Bronchial epithelial cell (primary cell): ENCODE measurements around the gene FEZ2. TPM values are rescaled to one million over a fixed set of nuclear protein-coding genes. Genes with fewer than 3 reads are reported as not detected.

Experiments
- DNase-seq: peaks from one replicate; pipeline ENCODE4 v3.0.0-alpha.2; 2010; ENCODE audit warnings: low read depth
- FAIRE-seq: peaks from 2 replicates; lab custom pipeline; 2011; peaks lifted over from hg19 to GRCh38; lab: Jason Lieb, UNC
- H3K27me3 ChIP-seq: 2 replicates; pipeline ENCODE4 v1.5.1; 2011; ENCODE audit warnings: low read length; ENCODE audit not compliant: control insufficient read depth, insufficient read depth
- H3K36me3 ChIP-seq: 2 replicates; pipeline ENCODE4 v1.5.1; 2011; ENCODE audit warnings: low read length; ENCODE audit not compliant: control insufficient read depth, insufficient read depth
- H3K4me3 ChIP-seq: 2 replicates; pipeline ENCODE4 v1.5.1; 2011; ENCODE audit warnings: mild to moderate bottlenecking, low read depth, low read length, control low read depth
- total RNA-seq: library from RNA; depleted of rRNA; stranded (reverse); fragments of >200 nt; gene quantifications from 2 replicates; pipeline ENCODE4 v1.2.1, GENCODE V29; 2014
- TF ChIP-seq, protein P1 (sequence below): IDR thresholded peaks from 2 replicates; pipeline ENCODE4 v1.5.1; 2011; ENCODE audit warnings: mild to moderate bottlenecking, moderate library complexity, low read length, control low read depth, inconsistent platforms; ENCODE audit not compliant: insufficient read depth, severe bottlenecking

FEZ2 gene
- total RNA-seq, 1 donor from 2014 or later, result 46.3 TPM

DNA sequence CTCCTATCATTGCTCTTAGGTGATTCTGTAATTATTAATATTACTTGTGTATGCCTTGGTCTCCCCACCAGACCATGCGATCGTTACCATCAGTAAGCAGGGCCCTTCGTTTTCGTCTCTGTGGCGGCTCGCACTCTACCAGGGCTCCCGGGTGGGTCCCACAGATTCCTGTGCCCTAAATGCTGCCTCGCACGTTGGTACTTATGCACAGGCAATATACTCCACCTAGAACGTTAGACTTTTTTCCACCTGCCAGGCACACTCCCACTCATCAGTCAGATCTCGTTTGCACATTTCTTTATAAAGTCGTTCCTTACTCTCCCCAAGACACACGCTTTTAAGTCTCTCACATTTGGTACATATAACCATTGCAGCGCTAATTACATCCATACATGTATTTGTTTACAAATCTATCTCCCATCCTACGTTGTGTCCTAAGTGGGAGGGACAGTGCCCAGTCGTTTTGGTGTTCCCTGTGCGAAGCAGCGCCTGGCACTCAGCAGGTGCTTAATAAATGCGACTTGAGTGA, 901 bp downstream of the FEZ2 start:
- Histone ChIP-seq H3K4me3 (peak overlapping the region; percentile 76), H3K36me3 (no peaks in the 10 kb centered on the region), H3K27me3 (no peaks in the 10 kb centered on the region)
- TF ChIP-seq, protein P1, sequence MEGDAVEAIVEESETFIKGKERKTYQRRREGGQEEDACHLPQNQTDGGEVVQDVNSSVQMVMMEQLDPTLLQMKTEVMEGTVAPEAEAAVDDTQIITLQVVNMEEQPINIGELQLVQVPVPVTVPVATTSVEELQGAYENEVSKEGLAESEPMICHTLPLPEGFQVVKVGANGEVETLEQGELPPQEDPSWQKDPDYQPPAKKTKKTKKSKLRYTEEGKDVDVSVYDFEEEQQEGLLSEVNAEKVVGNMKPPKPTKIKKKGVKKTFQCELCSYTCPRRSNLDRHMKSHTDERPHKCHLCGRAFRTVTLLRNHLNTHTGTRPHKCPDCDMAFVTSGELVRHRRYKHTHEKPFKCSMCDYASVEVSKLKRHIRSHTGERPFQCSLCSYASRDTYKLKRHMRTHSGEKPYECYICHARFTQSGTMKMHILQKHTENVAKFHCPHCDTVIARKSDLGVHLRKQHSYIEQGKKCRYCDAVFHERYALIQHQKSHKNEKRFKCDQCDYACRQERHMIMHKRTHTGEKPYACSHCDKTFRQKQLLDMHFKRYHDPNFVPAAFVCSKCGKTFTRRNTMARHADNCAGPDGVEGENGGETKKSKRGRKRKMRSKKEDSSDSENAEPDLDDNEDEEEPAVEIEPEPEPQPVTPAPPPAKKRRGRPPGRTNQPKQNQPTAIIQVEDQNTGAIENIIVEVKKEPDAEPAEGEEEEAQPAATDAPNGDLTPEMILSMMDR, result no peak
- FAIRE-seq (no peak), DNase-seq (no peak)

DNA sequence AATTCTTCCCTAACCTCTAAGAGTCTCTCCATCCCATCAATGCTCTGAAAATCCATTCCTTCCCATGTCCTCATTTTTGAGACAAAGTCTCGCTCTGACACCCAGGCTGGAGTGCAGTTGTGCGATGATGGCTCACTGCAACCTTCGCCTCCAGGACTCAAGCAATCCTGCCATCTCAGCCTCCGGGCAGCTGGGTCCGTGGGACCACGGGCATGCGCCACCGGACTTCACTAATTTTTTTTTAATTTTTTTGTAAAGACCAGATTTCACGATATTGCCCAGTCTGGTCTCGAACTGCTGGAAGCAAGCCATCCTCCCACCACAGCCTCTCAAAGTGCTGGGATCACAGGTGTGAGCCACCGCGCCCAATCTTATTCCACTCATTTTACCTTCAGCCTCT, 1.6 kb downstream of the FEZ2 start:
- H3K36me3 ChIP-seq, result no peaks in the 10 kb centered on the region
- H3K4me3 ChIP-seq, result no peak overlapping the region
- H3K27me3 ChIP-seq, result no peaks in the 10 kb centered on the region
- FAIRE-seq (no peak), DNase-seq (no peak)
- TF ChIP-seq, protein P1, result no peak

DNA sequence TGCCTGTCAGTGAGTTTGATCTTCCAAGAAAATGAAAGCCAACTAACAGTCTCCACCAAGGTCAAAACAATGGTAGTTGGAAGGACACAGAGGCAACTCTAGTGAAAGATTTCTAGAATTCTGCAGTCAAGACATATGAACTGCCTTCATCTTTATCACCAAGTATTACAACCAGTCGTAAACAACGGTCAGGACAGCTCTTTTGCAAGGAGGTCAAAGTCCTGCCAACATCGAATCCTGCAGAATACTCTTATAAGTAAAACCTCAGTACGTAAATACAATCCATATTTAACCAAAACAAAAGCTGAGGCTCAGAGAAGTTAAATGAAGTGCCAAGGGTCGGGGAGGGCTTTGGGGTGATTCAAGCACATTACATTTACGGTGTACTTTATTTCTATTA, 3.1 kb downstream of the FEZ2 start:
- Histone ChIP-seq H3K36me3 (peaks cover 2% of the 10 kb centered on the region), H3K27me3 (no peaks in the 10 kb centered on the region), H3K4me3 (no peak overlapping the region)
- FAIRE-seq, result no peak
- TF ChIP-seq, protein P1, result no peak
- no peak for DNase-seq

DNA sequence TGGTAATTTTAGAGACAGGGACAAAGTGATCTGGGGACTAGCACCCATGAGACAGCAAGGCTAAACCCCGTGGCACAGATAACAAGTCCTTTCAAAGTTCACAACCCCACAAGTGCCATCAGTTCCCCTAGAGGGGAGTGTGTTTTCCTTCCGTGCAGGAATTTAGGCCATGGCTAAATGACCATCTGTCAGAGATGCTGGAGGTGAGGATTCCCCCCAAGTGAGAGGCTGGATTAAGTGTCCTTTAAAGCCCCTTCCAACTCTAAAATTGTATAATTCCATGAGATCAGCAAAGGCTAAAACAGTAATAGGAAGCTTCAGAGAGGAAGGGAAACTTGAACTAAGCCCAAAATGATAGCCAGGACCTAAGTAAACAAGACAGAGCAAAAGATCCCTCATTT, 8.7 kb downstream of the FEZ2 start:
- no peak for DNase-seq
- Histone ChIP-seq H3K27me3 (no peaks in the 10 kb centered on the region), H3K4me3 (no peak overlapping the region), H3K36me3 (peaks cover 6% of the 10 kb centered on the region)
- no peak for FAIRE-seq
- TF ChIP-seq, protein P1, result no peak

DNA sequence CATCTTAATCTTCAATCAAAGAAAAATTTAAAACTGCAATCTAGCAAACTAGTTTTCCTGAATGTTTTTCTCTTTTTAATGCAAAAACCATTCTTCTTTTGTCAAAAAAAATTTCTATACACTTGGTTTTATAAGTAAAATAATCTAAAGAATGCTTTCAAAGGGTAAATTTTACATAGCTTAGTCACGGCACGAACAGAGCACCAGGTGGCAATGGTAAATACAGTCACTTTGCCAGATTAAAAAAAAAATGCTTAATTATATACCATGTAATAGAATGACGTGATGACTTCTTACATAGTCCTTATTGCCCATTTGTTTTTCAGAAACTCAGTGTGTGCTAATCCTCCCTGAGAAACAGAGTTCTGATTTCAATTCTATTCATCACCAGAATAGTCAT, 10.4 kb downstream of the FEZ2 start:
- no peak overlapping the region for H3K4me3 ChIP-seq
- FAIRE-seq, result no peak
- H3K27me3 ChIP-seq, result no peaks in the 10 kb centered on the region
- H3K36me3 ChIP-seq, result peaks cover 9% of the 10 kb centered on the region
- TF ChIP-seq, protein P1, result no peak
- DNase-seq, result no peak

DNA sequence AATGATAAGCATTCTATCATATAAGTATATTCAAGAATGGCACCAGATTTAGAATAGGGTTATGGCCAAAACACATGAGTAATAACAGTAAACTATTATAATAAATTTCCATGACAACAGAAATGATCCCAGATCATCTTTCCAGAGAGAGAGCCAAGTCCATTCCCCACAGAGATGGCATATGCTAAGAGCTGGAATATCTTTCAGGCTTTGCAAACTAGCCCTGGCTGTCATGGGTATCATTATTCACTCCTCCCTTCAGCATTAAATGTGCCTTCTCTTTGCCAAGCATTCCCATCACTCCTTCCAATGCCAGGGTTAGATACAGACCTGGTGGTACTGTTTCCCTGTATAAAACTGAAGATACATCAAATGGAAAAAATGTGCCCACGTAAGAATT, 10.9 kb downstream of the FEZ2 start:
- TF ChIP-seq, protein P1, result no peak
- no peak for DNase-seq
- H3K36me3 ChIP-seq, result peaks cover 9% of the 10 kb centered on the region
- no peak overlapping the region for H3K4me3 ChIP-seq
- no peak for FAIRE-seq
- H3K27me3 ChIP-seq, result no peaks in the 10 kb centered on the region
